Body of pancreas (tissue), 4 donors: Measurements from ENCODE around the gene MPL.

Experiments
- CTCF ChIP-seq, 7 experiments: fragments of 450-650 bp in 4 of 7; fragments of 200-600 bp in 3 of 7; sonication (generic) in 3 of 7; IDR thresholded peaks; one replicate each; pipeline ENCODE4 v1.5.1; 2016 to 2019; ENCODE audit warnings: antibody characterized with exemption in 7 of 7
- POLR2A ChIP-seq, 3 donors: fragments of 450-650 bp; IDR thresholded peaks; one replicate each; pipeline ENCODE4 v1.6.1; 2016; ENCODE audit warnings: antibody characterized with exemption in 3 of 3, mild to moderate bottlenecking in 2 of 3

- TF ChIP-seq POLR2A (IDR thresholded peaks at IDR 0.05) (no peak), CTCF (IDR thresholded peaks at IDR 0.05) (no peak)
These were observed 23.4 kb upstream of the MPL start for GRCh38 chr1:43314233-43314632.
